Epithelial cell of proximal tubule (primary cell): ENCODE data around the gene DSTN. TPM values are rescaled to one million over a fixed set of nuclear protein-coding genes. Genes with fewer than 3 reads are reported as not detected.
A peak's percentile ranks its signal among the peaks of the same experiment; 100 is the strongest.

Experiments used
- DNase-seq: peaks from one replicate; pipeline ENCODE4 v3.0.0-alpha.2; 2011; ENCODE audit warnings: low read depth
- H3K4me3 ChIP-seq: 2 replicates; pipeline ENCODE4 v1.5.1; 2011; ENCODE audit warnings: low read depth, mild to moderate bottlenecking, low read length
- CTCF ChIP-seq: conservative IDR thresholded peaks from 2 replicates; pipeline ENCODE4 v1.5.1; 2012; ENCODE audit warnings: low read depth, mild to moderate bottlenecking, low read length
- total RNA-seq: library from RNA; depleted of rRNA; stranded (reverse); fragments of >200 nt; gene quantifications from 2 replicates; pipeline ENCODE4 v1.2.3, GENCODE V29; 2015

Gene DSTN
- 313 and 317 TPM in 2 replicates for total RNA-seq

- no peak for TF ChIP-seq CTCF
- DNase-seq = no peak
- peak within 1 kb of the TSS; percentile 95 for H3K4me3 ChIP-seq
Measured at GRCh38 chr20:17569616-17570346, at the start of gene DSTN. DSTN (plus strand) TSS chr20:17570075; CDS start chr20:17570209, 134 bp downstream.

- no peak for DNase-seq
- H3K4me3 ChIP-seq = no peak overlapping the region
- no peak for TF ChIP-seq CTCF
Measured at GRCh38 chr20:17520583-17520982, 49.3 kb upstream of the DSTN start.

- H3K4me3 ChIP-seq = no peak overlapping the region
- no peak for TF ChIP-seq CTCF
- no peak for DNase-seq
Measured at GRCh38 chr20:17522528-17522927, 47.3 kb upstream of the DSTN start.

DNA sequence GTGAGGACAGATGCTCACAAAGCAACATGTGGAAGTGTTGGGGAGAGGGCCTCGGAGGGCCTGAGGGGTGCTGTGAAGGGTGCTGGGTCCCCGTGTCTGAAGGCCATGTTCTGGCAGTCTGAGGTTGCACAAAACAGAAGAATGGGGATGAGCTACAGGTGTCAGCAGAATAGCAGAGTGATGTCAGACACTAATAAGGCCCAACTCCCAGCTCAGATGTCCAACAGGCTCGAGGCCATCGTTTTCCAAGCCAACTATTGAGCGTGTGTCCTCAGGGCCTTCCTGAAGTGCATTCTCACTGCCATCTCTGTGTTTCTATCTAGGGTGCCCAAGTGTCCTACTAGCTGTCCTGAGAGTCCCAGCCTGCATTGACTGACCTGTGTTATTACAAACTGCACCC, 46.5 kb upstream of the DSTN start:
- no peak overlapping the region for H3K4me3 ChIP-seq
- DNase-seq = no peak
- no peak for TF ChIP-seq CTCF

DNA sequence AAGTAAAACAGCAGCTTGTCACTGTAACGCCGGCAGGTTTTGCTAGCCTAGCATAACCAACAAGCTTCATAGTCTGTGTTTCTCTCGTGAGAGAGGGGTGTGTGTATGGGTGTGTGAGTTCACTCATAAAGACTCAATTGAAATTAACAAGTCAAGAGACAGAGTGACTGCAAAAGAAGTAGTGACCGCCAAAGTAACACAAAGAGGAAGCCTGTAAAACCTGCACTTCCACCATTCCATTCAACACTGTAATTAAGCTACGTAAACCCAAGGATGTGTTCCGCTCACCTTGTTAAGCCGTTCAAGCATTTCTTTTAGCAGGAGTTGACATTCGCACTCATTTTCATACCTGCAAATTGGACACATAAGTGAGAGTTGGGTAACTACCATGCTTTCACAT, 45.3 kb upstream of the DSTN start:
- no peak for TF ChIP-seq CTCF
- no peak for DNase-seq
- H3K4me3 ChIP-seq = no peak overlapping the region

- no peak overlapping the region for H3K4me3 ChIP-seq
- DNase-seq = no peak
- no peak for TF ChIP-seq CTCF
Measured at GRCh38 chr20:17525132-17525531, 44.7 kb upstream of the DSTN start.

- TF ChIP-seq CTCF = no peak
- no peak for DNase-seq
- H3K4me3 ChIP-seq = no peak overlapping the region
Measured at GRCh38 chr20:17525650-17526049, 44.2 kb upstream of the DSTN start.
